HG02943 (cell line): ENCODE results near the gene C1GALT1C1.
"Not testable (repeated sequence)": the region's sequence is repeated elsewhere in the genome, so short reads cannot be mapped to it uniquely, and the experiment has no call there.

Experiments
- ATAC-seq: cut with Tn5 transposase; IDR thresholded peaks from one replicate; pipeline ENCODE4 v1.9.1; 2021; ENCODE audit warnings: mild to moderate bottlenecking, low read depth, moderate library complexity; ENCODE audit not compliant: unreplicated experiment

Gene C1GALT1C1

DNA sequence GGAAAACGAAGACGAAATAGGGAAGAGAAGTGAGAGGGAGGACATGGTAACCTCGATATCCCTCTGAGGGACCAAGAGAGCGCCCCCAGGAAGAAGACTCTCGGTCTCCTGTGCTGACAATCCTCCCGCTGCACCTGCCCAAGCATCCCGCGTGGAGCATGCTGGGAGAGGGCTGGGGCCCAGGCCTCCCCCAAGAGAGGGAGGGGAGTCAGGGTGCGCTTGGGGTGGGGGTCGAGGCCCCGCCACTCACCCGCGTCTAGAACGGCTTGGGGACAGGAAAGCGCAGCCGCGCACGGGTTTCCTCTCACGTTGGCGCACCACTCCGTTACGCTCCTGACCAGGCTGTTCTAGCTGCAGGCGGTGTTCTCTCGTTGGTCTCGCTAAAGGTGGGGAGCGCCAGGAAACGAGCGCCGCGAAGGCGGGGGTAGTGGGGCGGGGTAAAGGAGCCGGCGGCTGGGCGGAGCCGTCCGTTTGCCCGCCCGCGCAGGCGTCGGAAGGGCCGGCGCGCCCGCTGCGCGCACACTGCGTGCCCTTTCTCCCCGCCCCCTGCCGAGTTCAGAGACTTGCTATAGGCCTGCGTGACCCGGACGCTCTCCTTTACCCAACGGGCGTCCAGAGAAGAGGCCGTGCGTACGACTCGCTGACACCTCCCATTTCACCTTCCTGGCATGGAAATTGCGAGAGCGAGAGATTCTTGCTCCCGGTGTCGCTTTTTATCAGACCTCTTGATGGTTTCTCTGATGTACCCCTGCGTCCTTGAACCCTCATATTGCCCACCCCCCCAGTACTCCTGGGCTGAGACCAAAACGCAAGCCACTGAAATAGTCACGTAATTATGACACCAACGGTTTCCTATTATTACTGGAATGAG is at the start of gene C1GALT1C1:
TSS of gene C1GALT1C1 (minus strand) at position 388 of the 871 bp plus-strand sequence. CDS start 2,888 bp downstream, outside the sequence.
- ATAC-seq, result peak; percentile 95

DNA sequence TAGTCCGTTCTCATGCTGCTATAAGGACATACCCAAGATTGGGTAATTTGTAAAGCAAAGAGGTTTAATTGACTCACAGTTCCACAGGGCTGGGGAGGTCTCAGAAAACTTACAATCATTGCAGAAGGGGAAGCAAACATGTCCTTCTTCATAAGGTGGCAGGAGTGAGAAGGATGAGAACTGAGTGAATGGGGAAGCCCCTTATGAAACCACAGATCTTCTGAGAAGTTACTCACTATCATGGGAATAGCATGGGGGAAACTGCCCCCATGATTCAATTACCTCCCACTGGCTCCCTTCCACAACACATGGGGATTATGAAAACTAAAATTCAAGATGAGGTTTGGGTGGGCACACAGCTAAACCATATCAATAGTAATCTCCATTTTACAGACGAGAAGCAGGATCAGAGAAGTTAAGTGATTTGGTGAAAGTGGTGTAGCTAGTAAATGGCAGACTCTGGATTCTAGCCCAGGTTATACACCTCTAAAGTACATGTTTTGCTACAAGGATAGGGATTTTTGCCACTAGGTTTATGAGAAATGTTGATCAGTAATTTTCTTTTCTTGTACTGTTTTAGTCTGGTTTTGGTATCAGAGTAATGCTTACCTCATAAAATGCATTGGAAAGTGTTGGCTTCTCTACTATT is 47.3 kb upstream of the C1GALT1C1 start:
- ATAC-seq, result no peak

GRCh38 chrX:120672841-120673530 is 43.1 kb upstream of the C1GALT1C1 start:
- no peak for ATAC-seq

DNA sequence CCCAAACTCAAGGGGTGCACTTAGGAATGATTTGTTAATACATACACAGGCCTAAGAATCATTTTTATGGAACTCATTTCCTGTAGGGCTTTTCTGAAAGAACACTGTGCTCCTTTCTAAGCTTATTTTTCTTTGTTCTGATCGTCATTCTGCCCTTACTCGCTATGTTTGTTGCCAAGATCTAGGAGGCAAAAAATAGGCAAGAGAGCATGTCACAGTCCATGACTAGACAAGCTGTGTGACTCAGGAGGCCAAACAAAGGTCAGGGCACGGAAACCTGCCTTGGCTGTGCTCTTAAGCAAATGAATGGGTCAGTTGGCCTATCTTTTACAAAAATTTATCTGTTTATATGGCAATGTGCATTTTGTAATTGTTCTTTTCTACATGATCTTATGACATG is 42.5 kb upstream of the C1GALT1C1 start:
- ATAC-seq, result no peak

- no peak for ATAC-seq
These were observed 42.1 kb upstream of the C1GALT1C1 start for GRCh38 chrX:120671963-120672362.

GRCh38 chrX:120668357-120668756 is 38.5 kb upstream of the C1GALT1C1 start:
- ATAC-seq, result no peak

GRCh38 chrX:120664535-120664934 is 34.7 kb upstream of the C1GALT1C1 start:
- not testable (repeated sequence) for ATAC-seq

DNA sequence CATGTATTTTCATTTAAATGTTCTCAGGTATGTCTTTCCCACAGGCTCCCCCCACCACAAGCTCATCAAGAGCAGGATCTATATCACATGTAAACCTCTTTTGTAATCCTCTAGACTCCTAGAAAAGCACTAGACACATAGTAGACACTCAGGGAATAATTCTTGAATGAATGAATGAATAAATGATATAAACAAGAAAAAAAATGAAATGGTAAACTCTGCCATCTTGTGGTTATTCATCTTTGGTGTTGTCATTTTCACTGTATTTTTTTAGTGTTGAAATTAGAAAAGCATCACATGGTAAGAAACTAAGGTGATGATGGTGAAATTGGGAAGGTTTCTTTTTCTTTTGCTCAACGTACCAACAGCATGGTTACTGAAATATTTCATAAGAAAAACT is 34.2 kb upstream of the C1GALT1C1 start:
- ATAC-seq, result no peak

- ATAC-seq, result no peak
These were observed 32.8 kb upstream of the C1GALT1C1 start for GRCh38 chrX:120662662-120663061.

GRCh38 chrX:120660637-120661036 is 30.8 kb upstream of the C1GALT1C1 start:
- ATAC-seq, result no peak

- no peak for ATAC-seq
These were observed 23.1 kb upstream of the C1GALT1C1 start for GRCh38 chrX:120653000-120653399.

- not testable (repeated sequence) for ATAC-seq
These were observed 22.4 kb upstream of the C1GALT1C1 start for GRCh38 chrX:120652256-120652655.

DNA sequence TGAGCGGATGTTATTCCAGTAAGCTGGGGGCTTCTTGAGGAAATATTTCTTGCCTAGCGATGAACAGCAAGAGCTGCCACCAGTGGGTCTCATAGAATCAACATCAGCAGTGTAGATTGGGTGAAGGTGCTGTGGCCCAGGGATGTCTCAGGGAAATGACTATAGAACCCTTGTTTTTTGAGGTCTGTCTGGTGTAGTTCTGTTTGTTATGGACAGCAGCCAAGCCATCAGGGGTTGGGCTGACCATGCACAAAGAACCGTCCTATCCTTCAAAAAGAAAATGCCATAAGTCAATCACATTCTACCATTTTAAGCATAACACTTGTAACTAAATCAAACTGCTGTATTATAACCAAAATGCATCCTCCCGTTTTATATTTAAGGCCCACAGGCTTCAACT is 17.3 kb upstream of the C1GALT1C1 start:
- no peak for ATAC-seq

- no peak for ATAC-seq
These were observed 13.0 kb upstream of the C1GALT1C1 start for GRCh38 chrX:120642871-120643270.

DNA sequence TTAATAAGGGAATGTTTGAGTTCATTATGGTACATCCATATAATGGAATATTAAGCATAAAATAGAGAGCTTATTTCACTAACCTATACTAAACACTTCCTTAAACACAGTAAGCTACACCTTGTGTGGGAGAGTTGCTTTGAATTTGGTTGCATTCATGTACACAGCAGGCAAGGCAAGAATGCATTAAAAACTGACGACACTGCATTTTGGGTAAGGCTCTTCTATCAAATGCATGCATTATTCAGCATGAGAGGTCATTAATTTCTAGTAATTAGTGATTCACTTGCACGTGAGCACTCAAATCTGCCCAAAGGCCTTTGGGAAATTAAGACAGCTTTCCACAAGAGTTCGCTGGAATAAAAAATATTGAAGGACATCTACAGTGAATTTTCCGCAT is 8.8 kb upstream of the C1GALT1C1 start:
- no peak for ATAC-seq

- no peak for ATAC-seq
These were observed 4.5 kb downstream of the C1GALT1C1 start for GRCh38 chrX:120625371-120625770.

GRCh38 chrX:120617996-120618630 is 11.7 kb downstream of the C1GALT1C1 start:
- no peak for ATAC-seq

GRCh38 chrX:120614816-120615215 is 15.0 kb downstream of the C1GALT1C1 start:
- ATAC-seq, result no peak

DNA sequence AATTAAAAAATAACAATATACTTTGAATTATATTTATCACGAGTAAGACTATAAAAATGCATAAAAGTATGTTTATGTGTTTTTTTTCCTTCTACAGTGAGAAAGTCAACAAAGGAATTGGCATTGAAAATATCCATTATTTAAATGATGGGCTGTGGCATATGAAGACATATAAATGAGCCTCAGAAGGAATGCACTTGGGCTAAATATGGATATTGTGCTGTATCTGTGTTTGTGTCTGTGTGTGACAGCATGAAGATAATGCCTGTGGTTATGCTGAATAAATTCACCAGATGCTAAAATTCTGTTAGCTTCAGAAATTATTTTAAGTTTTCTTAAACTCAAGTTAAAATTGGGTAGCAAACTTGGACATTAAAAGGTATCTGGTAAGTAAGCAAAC is 17.8 kb downstream of the C1GALT1C1 start:
- no peak for ATAC-seq

DNA sequence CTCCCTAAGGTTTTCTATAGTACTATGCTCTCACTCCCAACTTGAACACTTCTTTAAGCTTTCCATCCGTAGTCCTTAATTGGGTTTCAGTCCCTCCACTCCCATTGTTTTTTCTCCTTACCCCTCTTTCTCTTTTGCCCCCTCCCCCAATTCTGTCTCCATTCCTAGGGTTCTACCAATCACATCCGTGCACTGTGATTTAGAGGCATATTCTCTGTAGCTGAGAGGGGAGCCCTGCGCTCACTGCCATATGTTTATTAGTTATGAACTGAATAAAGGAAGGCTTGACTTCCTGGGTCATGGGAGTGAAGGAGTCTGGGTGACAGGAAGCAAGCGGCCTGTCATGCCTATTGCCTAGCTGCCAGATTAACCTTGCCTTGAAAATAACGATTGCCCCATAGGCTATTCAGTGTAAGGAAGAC is 25.5 kb downstream of the C1GALT1C1 start:
- ATAC-seq, result no peak
